GM21390 (cell line): ENCODE data around the gene TRMT2B.
"Not testable (repeated sequence)": the region's sequence is repeated elsewhere in the genome, so short reads cannot be mapped to it uniquely, and the experiment has no call there.

Source experiments
- ATAC-seq: cut with Tn5 transposase; IDR thresholded peaks from one replicate; pipeline ENCODE4 v1.9.1; 2021; ENCODE audit not compliant: unreplicated experiment

TRMT2B gene, protein sequence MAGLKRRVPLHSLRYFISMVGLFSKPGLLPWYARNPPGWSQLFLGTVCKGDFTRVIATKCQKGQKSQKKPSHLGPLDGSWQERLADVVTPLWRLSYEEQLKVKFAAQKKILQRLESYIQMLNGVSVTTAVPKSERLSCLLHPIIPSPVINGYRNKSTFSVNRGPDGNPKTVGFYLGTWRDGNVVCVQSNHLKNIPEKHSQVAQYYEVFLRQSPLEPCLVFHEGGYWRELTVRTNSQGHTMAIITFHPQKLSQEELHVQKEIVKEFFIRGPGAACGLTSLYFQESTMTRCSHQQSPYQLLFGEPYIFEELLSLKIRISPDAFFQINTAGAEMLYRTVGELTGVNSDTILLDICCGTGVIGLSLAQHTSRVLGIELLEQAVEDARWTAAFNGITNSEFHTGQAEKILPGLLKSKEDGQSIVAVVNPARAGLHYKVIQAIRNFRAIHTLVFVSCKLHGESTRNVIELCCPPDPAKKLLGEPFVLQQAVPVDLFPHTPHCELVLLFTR

DNA sequence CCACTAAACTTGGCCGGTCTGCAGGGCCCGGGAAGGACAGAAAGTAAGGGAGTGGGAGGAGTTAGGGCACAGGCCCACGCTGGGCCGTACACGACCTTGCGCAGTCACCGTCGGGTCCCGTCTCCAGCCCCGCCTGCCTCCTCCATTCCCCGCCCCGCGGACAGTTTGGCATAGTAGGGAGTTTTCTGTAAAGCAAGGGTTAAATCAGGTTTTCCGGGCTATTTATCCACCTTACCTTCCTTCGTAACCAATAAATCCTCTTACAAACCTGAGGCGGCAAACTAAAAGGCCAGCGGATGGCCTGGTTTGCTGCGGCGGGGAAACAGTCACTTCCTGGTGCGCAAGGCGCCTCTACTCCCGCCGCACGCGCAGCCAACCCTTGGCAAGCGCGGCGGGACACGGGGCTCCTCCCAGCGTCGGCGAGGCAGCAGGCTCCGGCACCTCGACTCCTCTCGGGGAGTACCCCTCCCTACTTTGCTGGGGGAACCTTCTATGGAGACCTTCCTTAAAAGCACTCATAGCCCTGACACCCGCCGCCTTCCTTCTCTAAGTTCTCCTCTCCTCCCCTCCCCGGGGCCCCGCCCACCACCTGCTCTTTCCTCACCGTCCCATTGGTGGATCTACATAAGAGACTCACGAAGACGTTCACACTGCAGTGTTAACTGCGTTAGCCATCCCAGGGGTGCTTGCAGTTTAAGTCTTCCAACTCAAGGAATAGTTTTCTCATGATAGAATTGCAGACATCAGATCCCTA lies at the start of gene TRMT2B:
Gene TRMT2B (minus strand): TSS at position 563 of the 754 bp plus-strand sequence. CDS start 9,822 bp downstream, outside the sequence.
- peak; percentile 95 for ATAC-seq

DNA sequence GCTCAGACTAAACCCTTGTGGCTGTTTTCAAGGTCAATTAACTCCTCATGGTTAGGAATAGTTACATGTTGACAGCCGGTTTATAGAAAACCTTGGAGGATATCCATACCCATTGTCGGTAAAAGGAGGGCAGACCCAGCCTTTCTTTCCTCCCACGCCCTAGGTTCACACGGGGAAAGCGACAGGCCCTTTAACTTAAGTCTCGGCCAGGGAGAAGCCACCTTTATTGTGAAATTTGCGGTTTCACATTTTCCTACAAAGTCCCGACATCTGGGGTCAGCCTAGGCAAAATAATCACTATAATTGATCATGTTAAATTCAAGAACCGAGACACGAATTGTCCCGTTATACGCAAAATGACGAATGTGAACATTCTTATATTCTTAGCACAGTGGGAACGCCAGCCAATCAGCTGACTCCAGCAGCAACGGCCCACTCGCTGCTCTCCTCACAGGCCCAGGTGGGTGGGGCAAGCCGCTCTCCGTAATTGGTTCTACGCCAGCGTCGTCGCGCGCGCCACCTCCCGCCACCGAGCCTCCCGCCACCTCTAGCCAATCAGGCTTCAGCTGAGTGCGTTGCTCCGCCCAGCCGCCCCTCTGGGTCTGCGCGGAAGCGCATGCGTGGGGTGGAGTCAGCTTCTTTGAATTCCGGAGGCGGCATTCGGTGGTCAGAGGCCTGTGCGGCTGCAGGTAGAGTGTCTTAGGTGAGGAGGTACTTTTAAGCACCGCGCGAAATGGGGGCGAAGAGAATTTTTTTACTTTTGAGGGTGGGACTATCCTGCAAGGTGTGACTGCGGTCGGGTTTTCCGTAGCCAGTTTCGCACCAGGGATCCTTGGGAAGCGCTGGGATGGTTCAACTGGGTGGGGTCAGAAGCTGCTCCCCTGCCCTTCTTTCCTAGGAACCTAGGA lies 45.9 kb upstream of the TRMT2B start, which contains the start of gene CENPI:
Gene CENPI (plus strand): TSS at position 659 of the 908 bp plus-strand sequence. CDS start 2,867 bp downstream, outside the sequence.
- peak; percentile 99 for ATAC-seq

DNA sequence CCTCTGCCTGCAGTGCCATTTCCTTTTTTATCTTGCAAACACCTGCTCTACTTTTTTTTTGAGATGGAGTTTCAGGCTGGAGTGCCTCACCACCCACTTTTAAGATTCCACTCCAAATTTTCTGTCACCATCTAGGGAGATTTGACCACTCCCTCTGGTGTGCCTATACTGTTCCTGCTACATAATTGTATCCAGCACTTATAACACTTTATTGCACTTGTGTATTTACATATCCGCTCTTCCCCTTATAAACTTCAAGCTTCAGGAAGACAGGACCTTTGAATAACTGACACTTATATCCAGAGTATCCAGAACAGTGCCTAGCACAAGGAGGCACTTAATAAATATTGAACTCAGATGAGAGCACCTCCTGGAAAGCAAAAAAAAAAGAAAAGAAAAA lies 39.9 kb upstream of the TRMT2B start:
- no peak for ATAC-seq

DNA sequence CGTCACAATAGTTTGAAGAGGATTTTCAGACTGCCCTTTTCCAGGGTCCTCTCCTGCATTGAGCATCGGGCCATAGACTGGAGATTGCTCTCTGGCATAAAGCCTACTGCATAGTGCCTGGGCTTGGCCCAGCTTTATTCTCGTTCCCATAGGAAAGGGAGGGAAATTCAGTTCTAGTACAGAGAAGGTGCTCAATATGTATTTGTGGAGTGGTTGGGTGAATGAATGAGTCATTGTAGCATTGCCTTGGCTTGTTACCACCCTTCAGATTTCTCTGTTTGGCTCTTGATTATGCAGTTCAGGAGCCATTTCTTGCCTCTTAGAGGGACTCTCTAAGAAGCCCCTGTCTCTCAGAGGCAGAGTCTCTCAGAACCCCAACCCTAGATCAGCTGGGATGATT lies 29.3 kb upstream of the TRMT2B start:
- ATAC-seq, result no peak

DNA sequence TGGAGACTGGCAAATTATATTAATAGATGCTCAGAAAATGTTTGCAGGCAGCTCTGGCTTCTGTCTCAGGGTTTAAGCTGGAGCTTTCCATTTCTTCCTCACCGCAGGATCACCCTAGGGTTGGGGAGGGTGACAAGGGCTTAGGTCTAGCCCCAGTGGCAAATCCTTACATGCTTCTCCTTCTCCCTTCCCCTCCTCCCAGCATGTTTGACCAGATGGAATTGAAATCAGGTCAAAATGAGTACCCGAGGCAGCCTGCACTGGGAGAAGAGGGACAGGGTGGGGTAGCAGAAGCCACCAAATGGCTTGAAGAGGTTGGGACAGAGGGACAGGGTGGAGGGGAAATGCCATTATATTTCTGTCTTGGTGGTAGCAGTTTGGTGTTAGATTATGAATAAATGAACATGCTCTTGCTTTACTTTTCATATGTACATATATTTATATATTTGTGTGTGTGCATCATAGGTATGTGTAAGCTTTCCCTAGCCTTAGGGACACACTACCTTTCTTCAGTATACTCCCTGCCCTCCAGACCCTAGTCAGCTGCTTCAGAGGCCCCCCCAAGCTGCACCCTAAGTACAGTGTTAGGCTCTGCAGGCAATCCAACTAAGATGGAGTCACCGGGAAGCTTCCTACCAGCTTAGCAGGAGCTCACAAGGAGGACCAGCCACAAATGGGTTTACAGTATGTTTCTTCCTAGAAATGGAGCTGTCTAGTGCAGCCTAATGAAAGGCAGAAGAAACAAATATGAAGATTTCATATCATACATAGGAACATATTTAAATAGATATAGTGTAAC lies 28.6 kb upstream of the TRMT2B start:
- no peak for ATAC-seq

DNA sequence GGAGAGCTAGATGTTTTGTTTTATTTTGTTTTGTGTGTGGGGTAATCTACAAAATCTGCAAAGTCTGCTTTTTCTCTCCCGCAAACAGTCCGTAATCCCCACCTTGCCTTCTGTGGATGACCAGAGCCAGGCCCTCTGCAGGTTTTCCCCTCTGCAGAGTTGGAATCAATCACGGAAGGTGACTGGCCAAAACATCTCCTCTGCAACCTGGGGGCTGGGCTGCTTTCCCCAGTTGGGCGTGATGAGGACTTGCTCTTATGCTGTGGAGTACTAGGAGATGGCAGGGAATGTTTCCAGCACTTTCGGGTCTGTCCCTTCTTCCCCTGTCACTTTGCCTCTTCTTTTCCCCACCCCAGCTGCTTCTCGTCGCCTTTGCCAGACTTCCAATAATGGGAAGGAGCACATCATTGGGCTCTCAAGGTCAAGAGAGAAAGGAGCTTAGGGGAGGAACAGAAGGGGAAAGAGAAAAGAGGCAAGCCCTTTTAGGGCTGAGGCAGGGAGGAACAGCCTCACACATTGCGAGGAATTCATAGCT lies 27.9 kb upstream of the TRMT2B start:
- no peak for ATAC-seq

DNA sequence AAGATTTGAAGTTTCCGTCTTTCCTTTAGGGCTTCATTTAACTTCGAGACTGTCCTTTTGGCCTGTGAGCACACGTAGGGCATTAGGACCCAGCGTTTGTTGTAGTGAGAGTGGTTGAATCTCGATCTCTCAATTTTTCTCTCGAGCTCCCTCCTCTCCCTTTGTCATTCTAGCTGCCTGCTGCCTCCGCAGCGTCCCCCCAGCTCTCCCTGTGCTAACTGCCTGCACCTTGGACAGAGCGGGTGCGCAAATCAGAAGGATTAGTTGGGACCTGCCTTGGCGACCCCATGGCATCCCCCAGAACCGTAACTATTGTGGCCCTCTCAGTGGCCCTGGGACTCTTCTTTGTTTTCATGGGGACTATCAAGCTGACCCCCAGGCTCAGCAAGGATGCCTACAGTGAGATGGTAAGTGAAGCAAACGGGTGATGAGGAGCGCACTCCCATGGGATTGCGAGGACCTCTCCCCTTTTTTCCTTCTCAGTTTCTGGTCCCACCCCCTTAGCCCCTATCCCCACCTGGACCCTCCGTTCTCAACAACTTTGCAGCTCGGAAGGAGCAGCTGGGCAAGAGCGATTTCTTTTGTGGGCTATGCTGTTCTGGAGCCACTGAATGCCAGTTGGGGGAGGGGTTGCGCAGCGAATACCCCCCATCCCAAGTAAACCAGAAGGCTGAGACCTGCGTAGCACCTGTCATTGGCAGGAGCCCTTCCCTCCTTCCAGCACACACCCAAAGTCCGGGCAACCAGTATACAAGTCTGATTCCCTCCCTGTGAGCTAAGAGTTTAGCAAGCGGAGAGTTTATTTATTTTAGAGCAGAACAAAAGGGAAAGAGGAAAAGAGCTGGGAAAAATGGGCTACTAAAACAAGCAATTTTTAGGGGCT lies 27.0 kb upstream of the TRMT2B start, which contains the start of gene TMEM35A:
Gene TMEM35A (plus strand): TSS at position 164 of the 883 bp plus-strand sequence. CDS start 124 bp downstream, at position 288.
- ATAC-seq, result no peak

DNA sequence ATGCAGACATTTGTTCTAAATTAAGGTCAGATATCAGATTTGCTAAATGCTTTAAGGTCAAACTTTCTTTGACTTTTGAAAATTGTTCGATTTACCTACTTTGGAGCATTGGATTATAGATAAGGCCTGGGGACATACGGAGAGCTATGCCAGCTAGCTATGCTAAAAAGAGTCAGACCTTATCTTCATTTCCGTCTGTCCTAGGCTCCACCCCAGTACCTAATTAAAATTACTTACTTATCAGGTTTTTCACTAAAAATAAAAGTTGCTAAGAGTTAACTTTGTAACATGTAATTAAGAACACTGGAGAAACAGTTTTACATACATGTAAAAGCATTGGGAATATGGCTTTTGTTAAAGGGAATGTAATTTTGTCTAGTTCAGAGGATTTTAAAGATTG lies 19.7 kb upstream of the TRMT2B start:
- ATAC-seq, result no peak

DNA sequence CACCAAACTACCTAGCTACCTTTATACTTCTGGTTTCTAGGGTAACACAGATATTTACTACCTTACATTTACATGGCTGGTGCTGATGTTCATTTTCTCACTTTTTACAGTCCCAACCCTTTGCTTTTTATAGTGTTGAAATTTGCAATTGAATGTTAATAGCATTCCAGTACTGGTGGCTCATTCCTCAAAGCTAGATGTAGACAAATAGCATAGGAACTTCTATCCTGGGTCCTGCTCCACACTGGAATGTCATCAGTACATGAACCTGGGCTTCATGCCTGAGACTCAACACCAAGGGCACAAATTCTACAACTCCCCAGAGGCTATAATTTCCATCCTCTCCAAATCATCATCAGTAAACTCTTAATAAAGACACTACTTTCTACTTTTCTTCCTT lies 10.3 kb upstream of the TRMT2B start:
- no peak for ATAC-seq

DNA sequence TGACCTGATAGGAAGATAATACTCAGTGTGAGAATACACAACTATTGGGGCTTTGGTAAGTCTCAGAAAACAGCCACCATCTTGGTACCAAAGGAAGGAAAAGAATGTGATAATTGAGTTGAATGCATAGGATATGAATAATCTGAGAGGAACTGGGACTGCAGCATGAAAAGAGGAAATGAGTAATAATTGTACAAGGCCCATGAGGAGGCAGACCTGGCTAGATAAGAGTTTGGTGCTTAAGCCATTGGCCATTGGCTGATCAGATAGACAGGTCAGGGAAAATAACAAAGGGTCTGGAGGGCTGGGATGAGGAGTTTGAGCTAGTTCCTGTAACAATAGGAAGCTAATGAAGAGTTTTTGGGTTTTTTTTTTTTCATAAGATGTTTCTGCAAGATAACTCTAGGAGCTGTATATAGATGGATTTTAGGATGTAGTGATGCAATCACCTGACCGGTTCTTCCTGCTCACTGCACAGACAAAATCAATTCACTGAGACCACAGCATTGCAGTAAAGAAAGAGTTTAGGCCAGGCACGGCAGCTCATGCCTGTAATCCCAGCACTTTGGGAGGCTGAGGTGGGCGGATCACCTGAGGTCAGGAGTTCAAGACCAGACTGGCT lies 5.3 kb upstream of the TRMT2B start:
- ATAC-seq, result peak; percentile 94

DNA sequence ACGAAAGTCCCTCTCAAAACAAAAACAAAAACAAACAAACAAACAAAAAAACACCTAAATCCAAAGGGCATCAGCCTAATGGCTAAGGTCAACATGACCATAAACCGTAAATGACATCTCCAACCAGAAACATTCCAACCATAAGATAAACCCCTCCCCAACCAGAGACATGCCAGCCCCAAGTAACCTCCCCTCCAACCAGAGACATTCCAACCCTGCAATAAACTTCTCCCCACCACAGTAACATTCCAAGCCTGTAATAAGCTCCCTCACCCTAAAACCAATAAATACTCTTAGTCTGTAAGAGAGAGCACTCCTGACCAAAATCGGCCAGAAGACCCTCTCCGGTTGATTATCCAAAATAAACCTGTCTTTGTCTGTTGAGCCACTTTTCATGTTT lies 4.6 kb upstream of the TRMT2B start:
- not testable (repeated sequence) for ATAC-seq

DNA sequence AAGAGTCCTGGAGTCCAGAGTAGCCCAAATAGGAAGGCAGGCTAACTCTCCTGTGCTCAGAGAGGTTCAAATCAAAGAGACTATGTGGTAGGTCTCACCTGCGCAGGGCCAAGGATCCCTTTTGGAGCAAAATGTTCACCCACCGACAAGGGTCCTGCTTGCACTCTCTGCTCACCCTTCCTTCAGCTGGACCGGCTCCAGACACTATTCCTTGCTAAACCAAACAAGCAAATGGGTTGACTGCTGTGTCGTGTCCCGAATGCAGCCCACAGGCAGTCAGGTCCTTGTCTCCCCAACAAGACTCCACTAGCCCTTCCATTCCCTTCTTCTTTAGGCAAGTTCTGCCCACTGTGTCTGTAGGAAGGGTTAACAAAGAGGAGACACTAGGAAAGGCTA lies 760 bp downstream of the TRMT2B start:
- ATAC-seq, result peak; percentile 9

DNA sequence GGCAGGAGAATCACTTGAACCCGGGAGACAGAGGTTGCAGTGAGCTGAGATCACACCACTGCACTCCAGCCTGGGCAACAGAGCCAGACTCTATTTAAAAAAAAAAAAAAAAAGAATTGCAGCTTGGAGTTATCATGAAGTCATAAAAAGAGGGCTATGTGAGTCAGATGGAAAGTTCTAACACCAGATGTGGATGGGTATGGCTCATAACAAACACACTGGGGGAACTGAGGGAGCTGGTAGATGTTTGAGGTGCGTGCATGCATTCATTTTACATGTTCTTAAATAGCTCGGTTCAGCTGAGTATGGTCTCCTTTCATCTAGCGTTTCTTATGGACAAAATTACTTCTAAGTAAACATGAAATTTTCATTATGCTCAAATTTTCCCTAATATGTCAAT lies 11.7 kb downstream of the TRMT2B start:
- ATAC-seq, result no peak

DNA sequence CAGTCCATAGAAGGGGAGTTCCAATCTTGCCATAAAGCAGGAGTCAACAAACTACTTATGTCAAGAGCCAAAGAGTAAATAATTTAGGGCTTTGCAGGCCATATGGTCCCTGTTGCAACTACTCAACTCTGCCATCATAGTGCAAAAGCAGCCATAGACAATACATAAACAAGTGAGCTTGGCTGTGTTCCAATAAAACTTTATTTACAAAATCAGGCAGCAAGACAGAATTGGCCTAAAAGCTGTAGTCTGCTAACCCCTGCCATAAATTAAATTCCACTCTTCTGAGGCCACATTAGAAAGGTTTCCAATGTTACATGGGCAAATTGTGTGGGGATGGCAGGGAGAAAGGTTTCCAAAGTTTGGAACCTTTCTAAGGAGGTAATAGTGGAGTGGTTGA lies 14.7 kb downstream of the TRMT2B start:
- no peak for ATAC-seq

DNA sequence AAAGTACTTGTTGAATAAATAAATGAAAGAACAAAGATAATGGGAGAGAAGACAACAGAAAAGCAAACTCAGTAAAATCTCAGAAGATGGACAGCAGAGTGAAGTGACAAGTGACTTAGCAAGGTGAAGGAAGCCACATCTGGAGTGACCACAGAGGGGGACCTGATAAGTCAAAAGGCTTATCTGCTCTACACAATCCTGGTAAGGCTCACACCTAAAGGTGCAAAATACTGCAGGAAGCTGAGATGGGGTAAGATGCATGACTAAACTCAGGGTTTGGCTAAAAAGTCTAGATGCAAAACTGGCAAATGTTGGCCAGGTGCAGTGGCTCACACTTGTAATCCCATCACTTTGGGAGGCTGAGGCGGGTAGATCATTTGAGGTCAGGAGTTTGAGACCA lies 22.2 kb downstream of the TRMT2B start:
- ATAC-seq, result no peak

DNA sequence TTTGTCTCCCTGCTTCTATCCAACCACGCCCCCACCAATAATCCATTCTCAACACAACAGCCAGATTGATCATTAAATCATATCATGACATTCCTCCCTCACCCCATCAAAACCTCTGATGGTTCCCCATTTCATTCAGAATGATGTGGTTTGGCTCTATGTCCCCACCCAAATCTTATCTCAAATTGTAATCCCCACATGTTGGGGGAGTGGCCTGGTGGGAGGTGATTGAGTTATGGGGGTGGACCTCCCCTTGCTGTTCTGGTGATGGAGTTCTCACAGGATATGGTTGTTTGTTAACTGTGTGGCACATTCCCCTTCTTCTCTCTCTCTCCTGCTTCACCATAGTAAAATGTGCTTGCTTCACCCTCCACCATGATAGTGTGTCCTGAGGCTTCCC lies 23.3 kb downstream of the TRMT2B start:
- ATAC-seq, result no peak

DNA sequence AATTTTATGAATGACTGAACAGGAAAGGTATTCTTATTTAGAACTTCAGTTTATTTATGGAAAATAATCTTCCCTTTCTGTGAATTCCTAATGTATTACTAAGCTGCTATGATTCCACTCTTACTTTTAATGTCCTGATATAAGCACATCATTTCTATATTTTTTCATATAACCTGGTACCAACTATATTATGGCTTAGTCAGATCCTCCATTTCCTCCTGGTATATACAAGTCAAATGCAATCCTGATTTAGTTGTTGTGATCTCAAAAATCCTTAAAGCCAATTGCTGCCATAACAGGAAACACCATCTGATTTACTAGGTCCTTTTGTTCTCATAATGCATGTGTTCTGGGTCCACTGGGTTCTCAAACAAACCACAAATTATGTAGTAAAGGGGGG lies 26.8 kb downstream of the TRMT2B start:
- ATAC-seq, result no peak

DNA sequence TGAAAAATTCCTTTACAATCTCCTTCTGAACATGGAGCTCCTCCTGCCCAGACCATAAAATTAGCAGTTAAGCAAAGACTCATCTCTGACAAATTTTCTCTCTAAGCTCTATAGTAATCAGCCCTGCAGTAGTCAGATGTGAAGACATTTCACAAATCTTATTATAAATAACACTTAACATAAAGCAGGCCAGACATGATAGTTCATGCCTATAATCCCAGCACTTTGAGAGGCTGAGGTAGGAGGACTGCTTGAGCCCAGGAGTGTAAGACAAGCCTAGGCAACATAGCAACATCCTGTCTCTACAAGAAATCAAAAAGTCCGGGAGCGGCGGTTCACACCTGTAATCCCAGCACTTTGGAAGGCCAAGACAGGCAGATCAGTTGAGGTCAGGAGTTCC lies 29.9 kb downstream of the TRMT2B start:
- no peak for ATAC-seq
